Prostate gland (tissue), 2 donors: Measurements from ENCODE around the gene BMX. TPM values are rescaled to one million over a fixed set of nuclear protein-coding genes. Genes with fewer than 3 reads are reported as not detected.

Experiments
- DNase-seq: peaks from one replicate; pipeline ENCODE4 v3.0.0-alpha.2; 2019; ENCODE audit warnings: low spot score
- H3K27ac ChIP-seq, 2 donors: fragments of 200-600 bp; sonication (generic); 2 replicates each; pipeline ENCODE4 v1.5.1; 2017 to 2019
- H3K27me3 ChIP-seq: fragments of 200-600 bp; sonication (generic); replicated peaks from 2 replicates; pipeline ENCODE4 v1.5.1; 2019; ENCODE audit not compliant: insufficient read depth
- H3K36me3 ChIP-seq, 2 donors: fragments of 200-600 bp; sonication (generic); 1 replicate in 1 of 2; 2 replicates in 1 of 2; pipeline versions ENCODE4 v1.5.1 to v1.8.1; 2017 to 2019
- H3K4me1 ChIP-seq: fragments of 200-600 bp; sonication (generic); replicated peaks from 2 replicates; pipeline ENCODE4 v1.5.1; 2019
- H3K4me3 ChIP-seq, 2 donors: fragments of 200-600 bp; sonication (generic); 2 replicates each; pipeline ENCODE4 v1.5.1; 2017 to 2019
- H3K9me3 ChIP-seq: fragments of 200-600 bp; sonication (generic); 2 replicates; pipeline ENCODE4 v1.5.1; 2017
- CTCF ChIP-seq, 4 experiments: fragments of 200-600 bp in 2 of 4; fragments of 450-650 bp in 2 of 4; sonication (generic) in 2 of 4; IDR thresholded peaks; 1 replicate in 3 of 4; 2 replicates in 1 of 4; pipeline ENCODE4 v1.5.1; 2016 to 2019; ENCODE audit warnings: antibody characterized with exemption in 4 of 4, mild to moderate bottlenecking in 2 of 4, moderate library complexity in 2 of 4
- POLR2A ChIP-seq: fragments of 450-650 bp; IDR thresholded peaks from one replicate; pipeline ENCODE4 v1.6.1; 2016; ENCODE audit warnings: antibody characterized with exemption, mild to moderate bottlenecking
- POLR2AphosphoS5 ChIP-seq: sonication (generic); formaldehyde crosslinking; IDR thresholded peaks from one replicate; pipeline ENCODE4 v1.6.1; 2017; ENCODE audit warnings: antibody characterized with exemption
- WGBS: methylation state at CpG from one replicate; pipeline ENCODE4 v1.1.5; 2018; 5-methylcytosine and 5-hydroxymethylcytosine counted together
- intact Hi-C: fragments of 100-400 bp; cut with DNase I; formaldehyde crosslinking; loops from one replicate; pipeline ENCODE4 v1.14.2; 2022
- total RNA-seq, 2 donors: library from RNA; depleted of rRNA; stranded (reverse); fragments of >200 nt; gene quantifications; one replicate each; pipeline ENCODE4 v1.1.0, GENCODE V29; 2016

The BMX gene
- total RNA-seq, 2 donors from 2014 or later: 0.14 to 1.2 TPM

- DNase-seq: no peak
- Histone ChIP-seq H3K4me3 (no peak overlapping the region), H3K27me3 (no peaks in the 10 kb centered on the region), H3K36me3 (no peaks in the 10 kb centered on the region), H3K27ac (no peak overlapping the region), H3K4me1 (no peaks in the 10 kb centered on the region), H3K9me3 (no peaks in the 10 kb centered on the region)
- intact Hi-C loops: no loop called here
- TF ChIP-seq POLR2AphosphoS5: no peak
- TF ChIP-seq CTCF (IDR thresholded peaks at IDR 0.05): no peak
- no peak for TF ChIP-seq POLR2A
These were observed 99.4 kb downstream of the BMX start for GRCh38 chrX:15600049-15600448.

- Histone ChIP-seq H3K27ac (no peak within 1 kb of the TSS), H3K36me3 (no peaks in the 10 kb centered on the region), H3K27me3 (no peaks in the 10 kb centered on the region), H3K4me1 (no peaks in the 10 kb centered on the region), H3K9me3 (no peaks in the 10 kb centered on the region), H3K4me3 (no peak within 1 kb of the TSS)
- intact Hi-C loops: no loop called here
- DNase-seq: no peak
- TF ChIP-seq POLR2A: no peak
- WGBS: 84% methylated on average over 4 of the region's 4 CpGs
These were observed 100.1 kb downstream of the BMX start, which contains the start of gene ACE2 for GRCh38 chrX:15600745-15601144. ACE2 (minus strand) TSS chrX:15600960; CDS start chrX:15600911, 49 bp downstream.

- no peak overlapping the region for H3K27ac ChIP-seq
- 77% methylated on average over 3 of the region's 3 CpGs for WGBS
- no peaks in the 10 kb centered on the region for H3K27me3 ChIP-seq
- DNase-seq: no peak
- no peaks in the 10 kb centered on the region for H3K4me1 ChIP-seq
- intact Hi-C loops: no loop called here
- TF ChIP-seq POLR2AphosphoS5 (no peak), POLR2A (no peak), CTCF (IDR thresholded peaks at IDR 0.05) (no peak)
- no peak overlapping the region for H3K4me3 ChIP-seq
- no peaks in the 10 kb centered on the region for H3K36me3 ChIP-seq
- H3K9me3 ChIP-seq: no peaks in the 10 kb centered on the region
These were observed 101.3 kb downstream of the BMX start for GRCh38 chrX:15601932-15602331.

GRCh38 chrX:15602761-15603160, 102.2 kb downstream of the BMX start:
- no peaks in the 10 kb centered on the region for H3K27me3 ChIP-seq
- H3K27ac ChIP-seq: no peak overlapping the region
- WGBS: 86% methylated on average over 5 of the region's 5 CpGs
- intact Hi-C loops: no loop called here
- H3K4me3 ChIP-seq: no peak overlapping the region
- no peaks in the 10 kb centered on the region for H3K4me1 ChIP-seq
- no peaks in the 10 kb centered on the region for H3K9me3 ChIP-seq
- DNase-seq: no peak
- TF ChIP-seq POLR2A: no peak
- TF ChIP-seq POLR2AphosphoS5: no peak
- TF ChIP-seq CTCF (IDR thresholded peaks at IDR 0.05): no peak
- no peaks in the 10 kb centered on the region for H3K36me3 ChIP-seq

GRCh38 chrX:15605226-15605625, 104.6 kb downstream of the BMX start:
- Histone ChIP-seq H3K4me3 (no peak overlapping the region), H3K9me3 (no peaks in the 10 kb centered on the region), H3K27me3 (no peaks in the 10 kb centered on the region), H3K36me3 (no peaks in the 10 kb centered on the region), H3K4me1 (no peaks in the 10 kb centered on the region), H3K27ac (no peak overlapping the region)
- no peak for DNase-seq
- TF ChIP-seq POLR2AphosphoS5: no peak
- TF ChIP-seq CTCF (IDR thresholded peaks at IDR 0.05): no peak
- no peak for TF ChIP-seq POLR2A
- 100% methylated on average over 1 of the region's 1 CpG for WGBS
- intact Hi-C loops: no loop called here

Other genes with a start within 250 kb of the BMX start
- gene ASB9, start 230.7 kb upstream of the BMX start, total RNA-seq: 10 to 100 TPM in 1 of 2 donors, 1 to 10 TPM in 1; 1.8 to 62.1 TPM
- under 1 TPM in 1 of 2 donors, not detected in 1; 0.46 TPM for gene ASB11, start 185.2 kb upstream of the BMX start, total RNA-seq
- 1 to 10 TPM; 6.6 to 7.0 TPM for gene PIGA, start 165.3 kb upstream of the BMX start, total RNA-seq
- 1 to 10 TPM in 1 of 2 donors, under 1 TPM in 1; 0.68 to 1.4 TPM for gene VEGFD, start 116.4 kb upstream of the BMX start, total RNA-seq
- 10 to 100 TPM in 1 of 2 donors, 1 to 10 TPM in 1; 8.9 to 20.1 TPM for gene PIR, start 7.5 kb upstream of the BMX start, total RNA-seq
- 10 to 100 TPM in 1 of 2 donors, under 1 TPM in 1; 0.14 to 74.6 TPM for gene ACE2, start 100.2 kb downstream of the BMX start, total RNA-seq
- gene CLTRN, start 164.0 kb downstream of the BMX start, total RNA-seq: under 1 TPM; 0.36 to 0.57 TPM
- 10 to 100 TPM in 1 of 2 donors, 1 to 10 TPM in 1; 4.6 to 35.7 TPM for gene CA5B, start 237.5 kb downstream of the BMX start, total RNA-seq